Astrocyte (in vitro differentiated cells and primary cell): ENCODE results near the gene MYO5B.

Source experiments
- EZH2 ChIP-seq: IDR thresholded peaks from 2 replicates; pipeline ENCODE4 v1.6.1; 2012; ENCODE audit warnings: mild to moderate bottlenecking, low read length, inconsistent platforms; ENCODE audit not compliant: insufficient read depth
- TF ChIP-seq, protein P1 (sequence below): IDR thresholded peaks from 2 replicates; pipeline ENCODE4 v1.5.1; 2011; ENCODE audit warnings: low read depth, mild to moderate bottlenecking, inconsistent platforms, low read length, moderate library complexity; ENCODE audit not compliant: insufficient read depth

DNA sequence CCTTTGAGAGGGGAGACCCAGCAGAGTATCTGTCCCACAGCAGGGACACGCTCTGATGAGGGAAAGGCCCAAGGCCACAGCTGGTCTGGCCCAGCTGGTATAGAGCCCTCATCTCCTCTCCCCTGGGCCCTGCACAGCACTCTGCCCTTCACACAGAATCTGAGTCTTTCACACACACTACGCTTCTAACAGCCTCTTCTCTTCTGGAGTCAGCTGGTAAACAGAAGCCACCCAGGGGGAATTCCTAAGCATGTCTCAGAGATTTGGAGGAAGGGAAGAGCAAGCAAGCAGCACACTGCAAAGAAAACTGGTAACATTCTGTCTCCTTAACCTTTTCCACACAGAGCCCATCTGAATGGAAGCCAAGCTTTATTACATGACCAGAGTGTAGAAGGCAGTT, 260.5 kb downstream of the MYO5B start:
- TF ChIP-seq, protein P1, sequence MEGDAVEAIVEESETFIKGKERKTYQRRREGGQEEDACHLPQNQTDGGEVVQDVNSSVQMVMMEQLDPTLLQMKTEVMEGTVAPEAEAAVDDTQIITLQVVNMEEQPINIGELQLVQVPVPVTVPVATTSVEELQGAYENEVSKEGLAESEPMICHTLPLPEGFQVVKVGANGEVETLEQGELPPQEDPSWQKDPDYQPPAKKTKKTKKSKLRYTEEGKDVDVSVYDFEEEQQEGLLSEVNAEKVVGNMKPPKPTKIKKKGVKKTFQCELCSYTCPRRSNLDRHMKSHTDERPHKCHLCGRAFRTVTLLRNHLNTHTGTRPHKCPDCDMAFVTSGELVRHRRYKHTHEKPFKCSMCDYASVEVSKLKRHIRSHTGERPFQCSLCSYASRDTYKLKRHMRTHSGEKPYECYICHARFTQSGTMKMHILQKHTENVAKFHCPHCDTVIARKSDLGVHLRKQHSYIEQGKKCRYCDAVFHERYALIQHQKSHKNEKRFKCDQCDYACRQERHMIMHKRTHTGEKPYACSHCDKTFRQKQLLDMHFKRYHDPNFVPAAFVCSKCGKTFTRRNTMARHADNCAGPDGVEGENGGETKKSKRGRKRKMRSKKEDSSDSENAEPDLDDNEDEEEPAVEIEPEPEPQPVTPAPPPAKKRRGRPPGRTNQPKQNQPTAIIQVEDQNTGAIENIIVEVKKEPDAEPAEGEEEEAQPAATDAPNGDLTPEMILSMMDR = no peak
- TF ChIP-seq EZH2 = no peak
